ENCODE measurements around the gene OLR1.
A peak's percentile ranks its signal among the peaks of the same experiment; 100 is the strongest.

Gene OLR1

DNA sequence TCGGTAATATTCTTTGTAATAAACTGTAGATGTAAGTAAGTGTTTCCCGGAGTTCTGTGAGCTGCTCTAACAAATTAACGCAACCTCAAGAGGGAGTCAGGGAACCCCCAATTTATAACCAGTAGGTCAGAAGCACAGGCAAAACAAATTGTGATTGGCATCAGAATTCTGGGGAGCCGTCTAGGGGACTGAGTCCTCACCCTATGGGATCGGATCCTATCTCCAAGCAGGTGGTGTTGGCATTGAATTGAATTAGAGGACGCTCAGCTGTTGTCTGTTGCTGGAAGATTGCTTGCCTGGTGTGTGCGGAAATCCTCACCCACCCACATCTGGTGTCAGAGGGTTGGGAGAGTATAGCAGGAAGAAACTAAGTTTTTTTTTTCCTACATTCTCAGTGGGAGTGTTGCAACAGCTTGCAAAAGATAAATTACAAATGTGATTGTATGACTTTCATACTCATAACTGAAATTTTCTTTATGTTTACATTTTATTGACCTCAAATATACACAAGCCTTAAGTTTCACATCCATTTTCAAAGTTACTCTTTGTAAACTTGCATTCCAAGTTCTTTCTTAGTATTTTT lies 12.4 kb upstream of the OLR1 start:
- Mint-ChIP-seq H3K9me3 (no peaks in the 10 kb centered on the region), H3K36me3 (ENCODE audit: low read depth) (no peaks in the 10 kb centered on the region), H3K27ac (no peak overlapping the region), H3K4me1 (peaks cover 20% of the 10 kb centered on the region), H3K4me3 (peak overlapping the region in 1 of 3 experiments; percentile 13), H3K27me3 (ENCODE audit: low read depth) (peaks cover 14% of the 10 kb centered on the region)
- TF ChIP-seq, protein P1, sequence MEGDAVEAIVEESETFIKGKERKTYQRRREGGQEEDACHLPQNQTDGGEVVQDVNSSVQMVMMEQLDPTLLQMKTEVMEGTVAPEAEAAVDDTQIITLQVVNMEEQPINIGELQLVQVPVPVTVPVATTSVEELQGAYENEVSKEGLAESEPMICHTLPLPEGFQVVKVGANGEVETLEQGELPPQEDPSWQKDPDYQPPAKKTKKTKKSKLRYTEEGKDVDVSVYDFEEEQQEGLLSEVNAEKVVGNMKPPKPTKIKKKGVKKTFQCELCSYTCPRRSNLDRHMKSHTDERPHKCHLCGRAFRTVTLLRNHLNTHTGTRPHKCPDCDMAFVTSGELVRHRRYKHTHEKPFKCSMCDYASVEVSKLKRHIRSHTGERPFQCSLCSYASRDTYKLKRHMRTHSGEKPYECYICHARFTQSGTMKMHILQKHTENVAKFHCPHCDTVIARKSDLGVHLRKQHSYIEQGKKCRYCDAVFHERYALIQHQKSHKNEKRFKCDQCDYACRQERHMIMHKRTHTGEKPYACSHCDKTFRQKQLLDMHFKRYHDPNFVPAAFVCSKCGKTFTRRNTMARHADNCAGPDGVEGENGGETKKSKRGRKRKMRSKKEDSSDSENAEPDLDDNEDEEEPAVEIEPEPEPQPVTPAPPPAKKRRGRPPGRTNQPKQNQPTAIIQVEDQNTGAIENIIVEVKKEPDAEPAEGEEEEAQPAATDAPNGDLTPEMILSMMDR (IDR thresholded peaks at IDR 0.05; ENCODE audit: unreplicated experiment in 3 of 3) = no peak

DNA sequence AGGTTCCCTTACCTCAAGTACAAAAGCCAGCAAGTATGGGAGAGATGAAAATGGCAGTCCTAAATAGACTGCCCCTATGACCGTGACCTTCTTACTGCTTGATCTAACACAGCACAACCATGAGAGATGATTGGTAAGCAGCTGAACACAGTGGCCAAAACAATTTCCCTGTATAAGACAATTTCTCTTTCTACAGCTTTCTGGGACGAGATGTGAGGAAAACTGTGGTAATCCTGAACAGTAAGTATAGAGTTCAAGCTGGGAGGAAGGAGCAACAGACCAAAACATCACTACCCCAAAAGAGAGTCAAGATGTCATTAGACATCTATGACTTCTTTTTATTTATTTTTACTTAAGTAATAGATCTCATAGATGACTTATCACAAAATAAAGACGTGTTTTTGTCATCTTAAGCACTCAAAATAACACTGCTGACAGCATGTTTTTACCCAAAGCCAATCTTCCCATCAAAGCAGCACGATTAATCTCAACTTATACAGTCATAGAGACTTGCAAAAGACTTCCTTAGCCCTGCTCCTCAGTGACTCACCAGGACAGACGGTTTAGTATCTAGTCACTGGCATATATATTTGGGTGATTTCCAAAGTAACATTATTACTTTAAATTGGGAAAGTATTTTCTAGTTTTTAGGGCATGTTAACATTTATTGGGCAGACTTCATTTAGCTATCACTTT lies 10.6 kb upstream of the OLR1 start:
- H3K4me3 Mint-ChIP-seq = no peak overlapping the region
- TF ChIP-seq, protein P1 (IDR thresholded peaks at IDR 0.05; ENCODE audit: unreplicated experiment in 3 of 3) = no peak
- no peak overlapping the region for H3K27ac Mint-ChIP-seq
- H3K36me3 Mint-ChIP-seq (ENCODE audit: low read depth) = no peaks in the 10 kb centered on the region
- peaks cover 13% of the 10 kb centered on the region for H3K27me3 Mint-ChIP-seq (ENCODE audit: low read depth)
- no peaks in the 10 kb centered on the region for H3K9me3 Mint-ChIP-seq
- H3K4me1 Mint-ChIP-seq = peaks cover 26% of the 10 kb centered on the region

- TF ChIP-seq, protein P1 (IDR thresholded peaks at IDR 0.05; ENCODE audit: unreplicated experiment in 3 of 3) = no peak
- Mint-ChIP-seq H3K4me3 (peak overlapping the region in 1 of 3 experiments; percentile 51), H3K4me1 (peaks cover 24% of the 10 kb centered on the region), H3K27ac (peak overlapping the region in 2 of 3 experiments; percentile 14 to 75), H3K27me3 (ENCODE audit: low read depth) (peaks cover 15% of the 10 kb centered on the region), H3K36me3 (ENCODE audit: low read depth) (no peaks in the 10 kb centered on the region), H3K9me3 (no peaks in the 10 kb centered on the region)
Observed at GRCh38 chr12:10179776-10180181, 7.8 kb upstream of the OLR1 start.

DNA sequence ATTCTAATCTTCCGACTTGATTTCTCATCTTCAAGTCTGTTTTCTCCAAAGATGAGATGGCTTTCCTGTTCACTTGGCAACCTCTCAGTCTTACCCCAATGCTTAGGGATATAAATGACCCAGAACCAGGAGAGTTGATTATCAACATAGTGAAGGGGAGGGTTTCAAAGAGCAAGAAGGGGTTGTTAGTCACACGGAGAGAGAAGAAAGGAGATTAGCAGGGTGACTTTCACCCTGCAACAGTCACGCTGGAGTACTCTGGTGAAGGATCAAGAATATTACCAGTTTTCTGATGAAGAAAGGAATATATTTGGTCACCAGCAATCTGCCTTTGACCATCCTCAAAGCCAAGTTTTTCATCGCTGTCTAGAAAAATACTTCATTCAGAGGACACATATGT lies 6.9 kb upstream of the OLR1 start, which contains the start of gene TMEM52B:
TMEM52B (plus strand) TSS at position 212 of the 400 bp plus-strand sequence. CDS start 543 bp downstream, outside the sequence.
- H3K4me1 Mint-ChIP-seq = peaks cover 14% of the 10 kb centered on the region
- TF ChIP-seq, protein P1 (IDR thresholded peaks at IDR 0.05; ENCODE audit: unreplicated experiment in 3 of 3) = no peak
- H3K27ac Mint-ChIP-seq = peak within 1 kb of the TSS in 2 of 3 experiments; percentile 14 to 75
- no peaks in the 10 kb centered on the region for H3K36me3 Mint-ChIP-seq (ENCODE audit: low read depth)
- H3K27me3 Mint-ChIP-seq (ENCODE audit: low read depth) = peaks cover 14% of the 10 kb centered on the region
- H3K9me3 Mint-ChIP-seq = no peaks in the 10 kb centered on the region
- peak within 1 kb of the TSS; percentile 0 to 51 (median 17) for H3K4me3 Mint-ChIP-seq

- Mint-ChIP-seq H3K4me1 (peaks cover 12% of the 10 kb centered on the region), H3K27ac (peak overlapping the region in 2 of 3 experiments; percentile 82 to 86), H3K36me3 (ENCODE audit: low read depth) (no peaks in the 10 kb centered on the region), H3K4me3 (peak overlapping the region in 2 of 3 experiments; percentile 2 to 14), H3K27me3 (ENCODE audit: low read depth) (peaks cover 14% of the 10 kb centered on the region), H3K9me3 (no peaks in the 10 kb centered on the region)
- TF ChIP-seq, protein P1 (IDR thresholded peaks at IDR 0.05; ENCODE audit: unreplicated experiment in 3 of 3) = no peak
Observed at GRCh38 chr12:10175846-10176636, 4.1 kb upstream of the OLR1 start.

Data from nephron (organoid).